Stimulated activated CD8-positive, alpha-beta memory T cell treated with anti-CD3 and anti-CD28 coated beads, Interleukin-15, amount 100 ng/mL, for 1 hour (primary cell): ENCODE measurements around the gene MROH7.

ENCODE experiments used
- DNase-seq: peaks from one replicate; pipeline ENCODE4 v3.0.0-alpha.2; 2020; ENCODE audit warnings: low read depth

The MROH7 gene

GRCh38 chr1:54651608-54652007, 10.0 kb downstream of the MROH7 start:
- DNase-seq = no peak

- DNase-seq = no peak
These were observed 10.6 kb downstream of the MROH7 start for GRCh38 chr1:54652168-54652567.

- no peak for DNase-seq
These were observed 11.4 kb downstream of the MROH7 start for GRCh38 chr1:54653036-54653435.

- no peak for DNase-seq
These were observed 16.8 kb downstream of the MROH7 start for GRCh38 chr1:54658164-54658913.

GRCh38 chr1:54663725-54664124, 22.1 kb downstream of the MROH7 start:
- DNase-seq = no peak

GRCh38 chr1:54664364-54664763, 22.8 kb downstream of the MROH7 start:
- DNase-seq = no peak

- no peak for DNase-seq
These were observed 24.3 kb downstream of the MROH7 start for GRCh38 chr1:54665852-54666251.

GRCh38 chr1:54666333-54666732, 24.7 kb downstream of the MROH7 start:
- DNase-seq = no peak

- DNase-seq = no peak
These were observed 26.2 kb downstream of the MROH7 start for GRCh38 chr1:54667797-54668196.

- DNase-seq = no peak
These were observed 27.0 kb downstream of the MROH7 start for GRCh38 chr1:54668567-54668966.

- DNase-seq = peak; percentile 47
These were observed 30.5 kb downstream of the MROH7 start for GRCh38 chr1:54671985-54672608.

- no peak for DNase-seq
These were observed 37.4 kb downstream of the MROH7 start for GRCh38 chr1:54678776-54679643.

GRCh38 chr1:54679706-54680105, 38.1 kb downstream of the MROH7 start:
- no peak for DNase-seq

GRCh38 chr1:54680387-54680786, 38.8 kb downstream of the MROH7 start:
- no peak for DNase-seq

- DNase-seq = no peak
These were observed 39.8 kb downstream of the MROH7 start for GRCh38 chr1:54681358-54681757.

- DNase-seq = no peak
These were observed 41.9 kb downstream of the MROH7 start for GRCh38 chr1:54683453-54683852.

- DNase-seq = no peak
These were observed 43.8 kb downstream of the MROH7 start for GRCh38 chr1:54685335-54685905.

- no peak for DNase-seq
These were observed 44.6 kb downstream of the MROH7 start for GRCh38 chr1:54686155-54686554.

GRCh38 chr1:54694771-54695170, 53.2 kb downstream of the MROH7 start:
- no peak for DNase-seq

- DNase-seq = no peak
These were observed 53.6 kb downstream of the MROH7 start for GRCh38 chr1:54695221-54695620.

- DNase-seq = no peak
These were observed 54.2 kb downstream of the MROH7 start for GRCh38 chr1:54695764-54696163.

- no peak for DNase-seq
These were observed 54.7 kb downstream of the MROH7 start for GRCh38 chr1:54696262-54696661.

- no peak for DNase-seq
These were observed 56.3 kb downstream of the MROH7 start for GRCh38 chr1:54697896-54698295.
